ENCODE results near the gene SNU13.

Gene SNU13

GRCh38 chr22:41659941-41660340, 28.7 kb downstream of the SNU13 start:
- in situ Hi-C loops (cut with MboI; ENCODE audit: low pct_unique_long_range_greater_than_20kb, low sequenced_read_pairs, unreplicated experiment): no loop called here
- DNase-seq (ENCODE audit: low spot score): no peak
- no peak for TF ChIP-seq CTCF (IDR thresholded peaks at IDR 0.05; ENCODE audit: extremely low read depth, insufficient read depth, missing control alignments)

- in situ Hi-C loops (cut with MboI; ENCODE audit: low pct_unique_long_range_greater_than_20kb, low sequenced_read_pairs, unreplicated experiment): no loop called here
- no peak for DNase-seq (ENCODE audit: low spot score)
- TF ChIP-seq CTCF (IDR thresholded peaks at IDR 0.05; ENCODE audit: extremely low read depth, insufficient read depth, missing control alignments): no peak
Measured at GRCh38 chr22:41658869-41659268, 29.8 kb downstream of the SNU13 start.

- no peak for DNase-seq (ENCODE audit: low spot score)
- TF ChIP-seq CTCF (IDR thresholded peaks at IDR 0.05; ENCODE audit: extremely low read depth, insufficient read depth, missing control alignments): no peak
- in situ Hi-C loops (cut with MboI; ENCODE audit: low pct_unique_long_range_greater_than_20kb, low sequenced_read_pairs, unreplicated experiment): no loop called here
Measured at GRCh38 chr22:41657709-41658108, 31.0 kb downstream of the SNU13 start.

- TF ChIP-seq CTCF (IDR thresholded peaks at IDR 0.05; ENCODE audit: extremely low read depth, insufficient read depth, missing control alignments): no peak
- DNase-seq (ENCODE audit: low spot score): no peak
- in situ Hi-C loops (cut with MboI; ENCODE audit: low pct_unique_long_range_greater_than_20kb, low sequenced_read_pairs, unreplicated experiment): no loop called here
Measured at GRCh38 chr22:41656556-41656955, 32.1 kb downstream of the SNU13 start.

GRCh38 chr22:41654322-41654721, 34.3 kb downstream of the SNU13 start:
- TF ChIP-seq CTCF (IDR thresholded peaks at IDR 0.05; ENCODE audit: extremely low read depth, insufficient read depth, missing control alignments): no peak
- in situ Hi-C loops (cut with MboI; ENCODE audit: low pct_unique_long_range_greater_than_20kb, low sequenced_read_pairs, unreplicated experiment): no loop called here
- DNase-seq (ENCODE audit: low spot score): no peak

- DNase-seq (ENCODE audit: low spot score): no peak
- no peak for TF ChIP-seq CTCF (IDR thresholded peaks at IDR 0.05; ENCODE audit: extremely low read depth, insufficient read depth, missing control alignments)
- in situ Hi-C loops (cut with MboI; ENCODE audit: low pct_unique_long_range_greater_than_20kb, low sequenced_read_pairs, unreplicated experiment): no loop called here
Measured at GRCh38 chr22:41650821-41651220, 37.8 kb downstream of the SNU13 start.

GRCh38 chr22:41650229-41650628, 38.4 kb downstream of the SNU13 start:
- no peak for DNase-seq (ENCODE audit: low spot score)
- in situ Hi-C loops (cut with MboI; ENCODE audit: low pct_unique_long_range_greater_than_20kb, low sequenced_read_pairs, unreplicated experiment): no loop called here
- TF ChIP-seq CTCF (IDR thresholded peaks at IDR 0.05; ENCODE audit: extremely low read depth, insufficient read depth, missing control alignments): no peak

Data from GM13977 (cell line).